HEK293 (cell line): Measurements from ENCODE around the gene SPTAN1.

Source experiments
- CTCF ChIA-PET: fragments of 350-600 bp; formaldehyde crosslinking; extraction: SDS; loops from one replicate; lab custom pipeline; 2021; ENCODE audit warnings: antibody characterized with exemption; lab: Yijun Ruan, JAX
- POLR2A ChIA-PET: fragments of 300-600 bp; formaldehyde crosslinking; extraction: SDS; loops from one replicate; lab custom pipeline; 2020; ENCODE audit warnings: antibody characterized with exemption, inconsistent platforms; lab: Yijun Ruan, JAX
- H3K27ac ChIP-seq: fragments of 200-500 bp; sonication (Bioruptor generic); 2 replicates; pipeline ENCODE4 v1.5.1; 2014; ENCODE audit warnings: low read depth, low read length, control low read depth, inconsistent platforms; ENCODE audit errors: extremely low read depth
- H3K36me3 ChIP-seq, 2 experiments: fragments of 200-500 bp in 1 of 2; sonication (Bioruptor generic) in 1 of 2; 1 replicate in 1 of 2; 2 replicates in 1 of 2; pipeline ENCODE4 v1.5.1; 2014 to 2017; ENCODE audit warnings: inconsistent platforms in 2 of 2, low read length in 2 of 2; ENCODE audit not compliant: control insufficient read depth in 2 of 2, insufficient read depth in 1 of 2
- H3K4me1 ChIP-seq: fragments of 200-500 bp; sonication (Bioruptor generic); 2 replicates; pipeline ENCODE4 v1.5.1; 2014; ENCODE audit warnings: mild to moderate bottlenecking, low read length, inconsistent platforms; ENCODE audit not compliant: control insufficient read depth, insufficient read depth
- H3K4me3 ChIP-seq: 2 replicates; pipeline ENCODE4 v1.5.1; 2011; ENCODE audit warnings: low read depth, mild to moderate bottlenecking, control low read depth, low read length, moderate library complexity
- H3K9me3 ChIP-seq: fragments of 200-500 bp; sonication (Bioruptor generic); 2 replicates; pipeline ENCODE4 v1.5.1; 2014; ENCODE audit warnings: low read depth, low read length, inconsistent platforms; ENCODE audit not compliant: control insufficient read depth, insufficient read depth
- EGR2 ChIP-seq: fragments of 450-650 bp; formaldehyde crosslinking; IDR thresholded peaks from 2 replicates; pipeline ENCODE4 v1.5.1; 2016; ENCODE audit warnings: low read depth, missing biosample characterization, missing genetic modification characterization
- GFI1B ChIP-seq: fragments of 450-650 bp; formaldehyde crosslinking; IDR thresholded peaks from 2 replicates; pipeline ENCODE4 v1.5.1; 2016; ENCODE audit warnings: missing biosample characterization, missing genetic modification characterization
- GLIS1 ChIP-seq: fragments of 450-650 bp; formaldehyde crosslinking; IDR thresholded peaks from 2 replicates; pipeline ENCODE4 v1.5.1; 2016; ENCODE audit warnings: missing biosample characterization, missing genetic modification characterization
- KLF1 ChIP-seq: fragments of 450-650 bp; formaldehyde crosslinking; IDR thresholded peaks from 2 replicates; pipeline ENCODE4 v1.5.1; 2016; ENCODE audit warnings: missing biosample characterization, missing genetic modification characterization
- KLF10 ChIP-seq: fragments of 450-650 bp; IDR thresholded peaks from 2 replicates; pipeline ENCODE4 v1.5.1; 2018; ENCODE audit warnings: missing biosample characterization, mild to moderate bottlenecking, missing genetic modification characterization
- KLF16 ChIP-seq: fragments of 450-650 bp; formaldehyde crosslinking; IDR thresholded peaks from 2 replicates; pipeline ENCODE4 v1.5.1; 2017; ENCODE audit warnings: missing biosample characterization, missing genetic modification characterization
- PRDM10 ChIP-seq: fragments of 450-650 bp; formaldehyde crosslinking; IDR thresholded peaks from 2 replicates; pipeline ENCODE4 v1.5.1; 2016; ENCODE audit warnings: missing biosample characterization, missing genetic modification characterization
- ZBTB17 ChIP-seq: fragments of 450-650 bp; formaldehyde crosslinking; IDR thresholded peaks from 2 replicates; pipeline ENCODE4 v1.5.1; 2016; ENCODE audit warnings: missing biosample characterization, missing genetic modification characterization
- ZBTB20 ChIP-seq: fragments of 450-650 bp; formaldehyde crosslinking; IDR thresholded peaks from 2 replicates; pipeline ENCODE4 v1.5.1; 2016; ENCODE audit warnings: missing biosample characterization, missing genetic modification characterization
- ZNF10 ChIP-seq: fragments of 450-650 bp; formaldehyde crosslinking; IDR thresholded peaks from 2 replicates; pipeline ENCODE4 v1.5.1; 2017; ENCODE audit warnings: missing biosample characterization, missing genetic modification characterization
- ZNF391 ChIP-seq: fragments of 450-650 bp; formaldehyde crosslinking; IDR thresholded peaks from 2 replicates; pipeline ENCODE4 v1.5.1; 2016; ENCODE audit warnings: low read depth, missing biosample characterization, missing genetic modification characterization, borderline replicate concordance
- ZNF423 ChIP-seq: fragments of 450-650 bp; formaldehyde crosslinking; IDR thresholded peaks from 2 replicates; pipeline ENCODE4 v1.5.1; 2016; ENCODE audit warnings: missing biosample characterization, missing genetic modification characterization
- ZNF426 ChIP-seq: fragments of 450-650 bp; formaldehyde crosslinking; IDR thresholded peaks from 2 replicates; pipeline ENCODE4 v1.5.1; 2017; ENCODE audit warnings: missing biosample characterization, missing genetic modification characterization, mild to moderate bottlenecking, inconsistent platforms, moderate library complexity
- ZNF560 ChIP-seq: fragments of 450-650 bp; formaldehyde crosslinking; IDR thresholded peaks from 2 replicates; pipeline ENCODE4 v1.5.1; 2017; ENCODE audit warnings: missing biosample characterization, missing genetic modification characterization, borderline replicate concordance
- ZNF600 ChIP-seq: fragments of 450-650 bp; formaldehyde crosslinking; IDR thresholded peaks from 2 replicates; pipeline ENCODE4 v1.5.1; 2016; ENCODE audit warnings: missing biosample characterization, missing genetic modification characterization
- ZNF610 ChIP-seq: fragments of 450-650 bp; formaldehyde crosslinking; IDR thresholded peaks from 2 replicates; pipeline ENCODE4 v1.5.1; 2016; ENCODE audit warnings: missing biosample characterization, missing genetic modification characterization, borderline replicate concordance
- ZNF623 ChIP-seq: fragments of 450-650 bp; formaldehyde crosslinking; IDR thresholded peaks from 2 replicates; pipeline ENCODE4 v1.5.1; 2016; ENCODE audit warnings: missing biosample characterization, missing genetic modification characterization
- ZNF629 ChIP-seq: fragments of 450-650 bp; formaldehyde crosslinking; IDR thresholded peaks from 2 replicates; pipeline ENCODE4 v1.5.1; 2017; ENCODE audit warnings: missing biosample characterization, missing genetic modification characterization
- ZNF664 ChIP-seq: fragments of 450-650 bp; formaldehyde crosslinking; IDR thresholded peaks from 2 replicates; pipeline ENCODE4 v1.5.1; 2016; ENCODE audit warnings: missing biosample characterization, missing genetic modification characterization
- ZSCAN5A ChIP-seq: fragments of 450-650 bp; formaldehyde crosslinking; IDR thresholded peaks from 2 replicates; pipeline ENCODE4 v1.5.1; 2016; ENCODE audit warnings: missing biosample characterization, missing genetic modification characterization
- TF ChIP-seq, protein P1 (sequence below): fragments of 450-650 bp; formaldehyde crosslinking; IDR thresholded peaks from 2 replicates; pipeline ENCODE4 v1.5.1; 2016; ENCODE audit warnings: missing biosample characterization, missing genetic modification characterization
- TF ChIP-seq, protein P2 (sequence below): fragments of 450-650 bp; formaldehyde crosslinking; IDR thresholded peaks from 2 replicates; pipeline ENCODE4 v1.5.1; 2017; ENCODE audit warnings: missing biosample characterization, missing genetic modification characterization
- TF ChIP-seq, protein P3 (sequence below): fragments of 450-650 bp; IDR thresholded peaks from 2 replicates; pipeline ENCODE4 v1.5.1; 2018; ENCODE audit warnings: missing biosample characterization, missing genetic modification characterization

SPTAN1 gene

DNA sequence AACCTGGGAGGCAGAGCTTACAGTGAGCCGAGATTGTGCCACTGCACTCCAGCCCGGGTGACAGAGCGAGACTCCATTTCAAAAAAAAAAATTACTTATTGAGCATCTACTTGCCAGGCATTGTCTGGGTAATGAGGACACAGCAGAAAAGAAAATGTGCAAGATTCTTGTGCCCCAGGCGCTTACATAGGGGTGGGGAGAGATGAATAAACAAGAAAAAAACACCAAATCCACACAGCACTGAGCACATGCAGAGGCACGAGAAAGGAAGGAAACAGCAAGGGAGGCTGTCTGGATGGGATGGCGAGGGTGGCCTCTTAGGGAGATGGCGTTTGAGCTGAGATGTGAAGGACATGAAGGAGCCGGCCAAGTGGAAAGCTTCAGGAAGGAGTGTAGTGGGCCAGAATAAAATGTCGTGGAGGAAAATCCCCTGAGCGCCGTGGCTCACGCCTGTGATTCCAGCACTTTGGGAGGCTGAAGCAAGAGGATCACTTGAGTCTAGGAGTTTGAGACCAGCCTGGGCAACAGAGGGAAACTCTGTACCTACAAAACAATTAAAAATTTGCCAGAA lies 90.4 kb downstream of the SPTAN1 start:
- H3K4me3 ChIP-seq: no peak overlapping the region
- H3K9me3 ChIP-seq: no peaks in the 10 kb centered on the region
- H3K4me1 ChIP-seq: no peaks in the 10 kb centered on the region
- ChIA-PET CTCF (interaction anchor here (0.5 to 1.5 kb wide), 4 partner anchors 7 to 345 kb away, joined by 4 to 5 read pairs (median 4); no protein-coding TSS in a partner anchor), POLR2A (interaction anchor here (0.6 to 0.7 kb wide), 2 partner anchors 144 to 857 kb away, joined by 3 to 5 read pairs; partner anchors contain the start of gene CDK9)
- no peak overlapping the region for H3K27ac ChIP-seq
- peaks cover 0 to 30% of the 10 kb centered on the region in 2 experiments; a peak in 2 of 3 replicates for H3K36me3 ChIP-seq
- TF ChIP-seq ZNF664 (peak; percentile 64; the same call in 1 of the 2 replicates), ZSCAN5A (tag by site-specific recombination) (no peak)

DNA sequence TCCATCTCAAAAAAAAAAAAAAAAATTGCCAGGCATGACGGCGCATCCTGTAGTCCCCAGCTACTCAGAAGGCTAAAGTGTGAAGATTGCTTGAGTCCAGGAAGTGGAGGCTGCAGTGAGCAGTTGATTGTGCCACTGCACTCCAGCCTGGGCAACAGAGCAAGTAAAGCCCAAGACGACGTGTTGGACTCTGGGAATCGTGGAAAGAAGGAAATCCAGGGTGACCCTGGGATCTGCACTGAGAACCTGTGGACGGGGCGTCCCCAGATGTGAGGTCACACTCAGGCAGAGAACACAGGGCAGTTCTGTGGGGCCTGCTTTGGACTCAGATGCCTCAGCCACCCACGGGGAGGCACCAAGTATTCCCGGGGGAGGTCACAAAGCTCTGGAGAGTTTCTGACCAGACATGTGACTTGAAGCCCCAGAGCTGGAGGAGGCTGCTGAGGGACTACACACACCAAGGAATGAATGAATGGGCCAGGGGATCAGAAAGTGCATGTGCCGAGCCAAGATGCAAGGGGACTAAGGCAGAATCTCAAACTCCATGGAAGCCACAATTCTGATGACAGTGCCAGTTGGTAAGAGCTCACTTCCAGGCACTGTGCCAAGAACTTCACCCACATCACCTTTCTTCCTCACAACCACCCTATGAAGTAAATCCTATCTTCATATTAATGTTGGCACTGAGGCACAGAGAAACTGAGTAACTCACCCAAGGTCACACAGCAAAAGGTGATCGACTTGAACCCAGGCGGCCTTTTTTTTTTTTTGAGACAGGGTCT lies 91.3 kb downstream of the SPTAN1 start:
- ChIA-PET POLR2A (interaction anchor here (0.6 kb wide), 2 partner anchors 20 to 1674 kb away, joined by 3 read pairs; no protein-coding TSS in a partner anchor), CTCF (interaction anchor here (0.5 to 1.5 kb wide), 5 partner anchors 8 to 346 kb away, joined by 4 to 5 read pairs (median 4); no protein-coding TSS in a partner anchor)
- peaks cover 0 to 26% of the 10 kb centered on the region in 2 experiments; a peak in 2 of 3 replicates for H3K36me3 ChIP-seq
- H3K4me1 ChIP-seq: no peaks in the 10 kb centered on the region
- H3K4me3 ChIP-seq: no peak overlapping the region
- no peaks in the 10 kb centered on the region for H3K9me3 ChIP-seq
- H3K27ac ChIP-seq: no peak overlapping the region
- peak; percentile 23; the same call in 1 of the 2 replicates for TF ChIP-seq GLIS1 (tag by site-specific recombination)
- no peak for TF ChIP-seq ZNF623 (tag by site-specific recombination)
- TF ChIP-seq ZNF426 (tag by site-specific recombination): no peak
- no peak for TF ChIP-seq KLF1
- TF ChIP-seq KLF10 (tag by site-specific recombination): no peak
- TF ChIP-seq, protein P1, sequence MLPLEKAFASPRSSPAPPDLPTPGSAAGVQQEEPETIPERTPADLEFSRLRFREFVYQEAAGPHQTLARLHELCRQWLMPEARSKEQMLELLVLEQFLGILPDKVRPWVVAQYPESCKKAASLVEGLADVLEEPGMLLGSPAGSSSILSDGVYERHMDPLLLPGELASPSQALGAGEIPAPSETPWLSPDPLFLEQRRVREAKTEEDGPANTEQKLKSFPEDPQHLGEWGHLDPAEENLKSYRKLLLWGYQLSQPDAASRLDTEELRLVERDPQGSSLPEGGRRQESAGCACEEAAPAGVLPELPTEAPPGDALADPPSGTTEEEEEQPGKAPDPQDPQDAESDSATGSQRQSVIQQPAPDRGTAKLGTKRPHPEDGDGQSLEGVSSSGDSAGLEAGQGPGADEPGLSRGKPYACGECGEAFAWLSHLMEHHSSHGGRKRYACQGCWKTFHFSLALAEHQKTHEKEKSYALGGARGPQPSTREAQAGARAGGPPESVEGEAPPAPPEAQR (tag by site-specific recombination): no peak
- TF ChIP-seq ZNF391 (tag by site-specific recombination): no peak
- TF ChIP-seq ZNF629 (tag by site-specific recombination): peak; percentile 47
- 0 out of 2 replicates have a peak, but pooled peaks have one; percentile 15 for TF ChIP-seq ZNF10
- TF ChIP-seq ZNF560 (tag by site-specific recombination): no peak
- peak; percentile 82 for TF ChIP-seq PRDM10 (tag by site-specific recombination)
- TF ChIP-seq EGR2 (tag by site-specific recombination): peak; percentile 67
- no peak for TF ChIP-seq ZNF423
- TF ChIP-seq, protein P2, sequence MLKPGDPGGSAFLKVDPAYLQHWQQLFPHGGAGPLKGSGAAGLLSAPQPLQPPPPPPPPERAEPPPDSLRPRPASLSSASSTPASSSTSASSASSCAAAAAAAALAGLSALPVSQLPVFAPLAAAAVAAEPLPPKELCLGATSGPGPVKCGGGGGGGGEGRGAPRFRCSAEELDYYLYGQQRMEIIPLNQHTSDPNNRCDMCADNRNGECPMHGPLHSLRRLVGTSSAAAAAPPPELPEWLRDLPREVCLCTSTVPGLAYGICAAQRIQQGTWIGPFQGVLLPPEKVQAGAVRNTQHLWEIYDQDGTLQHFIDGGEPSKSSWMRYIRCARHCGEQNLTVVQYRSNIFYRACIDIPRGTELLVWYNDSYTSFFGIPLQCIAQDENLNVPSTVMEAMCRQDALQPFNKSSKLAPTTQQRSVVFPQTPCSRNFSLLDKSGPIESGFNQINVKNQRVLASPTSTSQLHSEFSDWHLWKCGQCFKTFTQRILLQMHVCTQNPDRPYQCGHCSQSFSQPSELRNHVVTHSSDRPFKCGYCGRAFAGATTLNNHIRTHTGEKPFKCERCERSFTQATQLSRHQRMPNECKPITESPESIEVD (tag by site-specific recombination): no peak
- TF ChIP-seq GFI1B (tag by site-specific recombination): no peak
- TF ChIP-seq, protein P3, sequence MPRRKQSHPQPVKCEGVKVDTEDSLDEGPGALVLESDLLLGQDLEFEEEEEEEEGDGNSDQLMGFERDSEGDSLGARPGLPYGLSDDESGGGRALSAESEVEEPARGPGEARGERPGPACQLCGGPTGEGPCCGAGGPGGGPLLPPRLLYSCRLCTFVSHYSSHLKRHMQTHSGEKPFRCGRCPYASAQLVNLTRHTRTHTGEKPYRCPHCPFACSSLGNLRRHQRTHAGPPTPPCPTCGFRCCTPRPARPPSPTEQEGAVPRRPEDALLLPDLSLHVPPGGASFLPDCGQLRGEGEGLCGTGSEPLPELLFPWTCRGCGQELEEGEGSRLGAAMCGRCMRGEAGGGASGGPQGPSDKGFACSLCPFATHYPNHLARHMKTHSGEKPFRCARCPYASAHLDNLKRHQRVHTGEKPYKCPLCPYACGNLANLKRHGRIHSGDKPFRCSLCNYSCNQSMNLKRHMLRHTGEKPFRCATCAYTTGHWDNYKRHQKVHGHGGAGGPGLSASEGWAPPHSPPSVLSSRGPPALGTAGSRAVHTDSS: no peak
- peak; percentile 77 for TF ChIP-seq ZNF600
- TF ChIP-seq ZBTB20 (tag by site-specific recombination): no peak
- no peak for TF ChIP-seq ZNF610
- TF ChIP-seq ZBTB17: peak; percentile 68
- no peak for TF ChIP-seq KLF16
